Measurements from ENCODE around the gene MRM2.

DNA sequence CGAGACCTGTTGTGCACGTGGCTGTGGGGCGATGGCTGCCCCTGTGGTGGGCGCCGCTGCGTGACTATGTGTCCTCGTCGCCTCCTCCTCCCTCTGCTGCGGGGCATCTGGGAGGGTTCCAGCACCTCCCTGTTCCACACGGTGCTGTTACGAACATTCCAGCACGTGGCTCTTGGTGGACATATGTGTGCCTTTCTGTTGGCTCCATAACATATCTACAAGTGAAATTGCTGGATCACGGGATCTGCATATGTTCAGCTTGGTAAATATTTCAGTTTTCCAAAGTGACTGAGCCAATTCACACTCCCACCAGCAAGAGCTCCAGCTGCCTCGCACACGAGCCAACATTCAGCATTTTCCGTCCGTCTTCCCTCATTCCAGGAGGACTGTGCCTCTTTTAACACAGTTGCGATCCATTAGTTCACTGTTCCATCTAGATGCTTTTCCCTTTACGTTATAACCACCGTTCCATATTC is 47.1 kb upstream of the MRM2 start:
- TF ChIP-seq, protein P1, sequence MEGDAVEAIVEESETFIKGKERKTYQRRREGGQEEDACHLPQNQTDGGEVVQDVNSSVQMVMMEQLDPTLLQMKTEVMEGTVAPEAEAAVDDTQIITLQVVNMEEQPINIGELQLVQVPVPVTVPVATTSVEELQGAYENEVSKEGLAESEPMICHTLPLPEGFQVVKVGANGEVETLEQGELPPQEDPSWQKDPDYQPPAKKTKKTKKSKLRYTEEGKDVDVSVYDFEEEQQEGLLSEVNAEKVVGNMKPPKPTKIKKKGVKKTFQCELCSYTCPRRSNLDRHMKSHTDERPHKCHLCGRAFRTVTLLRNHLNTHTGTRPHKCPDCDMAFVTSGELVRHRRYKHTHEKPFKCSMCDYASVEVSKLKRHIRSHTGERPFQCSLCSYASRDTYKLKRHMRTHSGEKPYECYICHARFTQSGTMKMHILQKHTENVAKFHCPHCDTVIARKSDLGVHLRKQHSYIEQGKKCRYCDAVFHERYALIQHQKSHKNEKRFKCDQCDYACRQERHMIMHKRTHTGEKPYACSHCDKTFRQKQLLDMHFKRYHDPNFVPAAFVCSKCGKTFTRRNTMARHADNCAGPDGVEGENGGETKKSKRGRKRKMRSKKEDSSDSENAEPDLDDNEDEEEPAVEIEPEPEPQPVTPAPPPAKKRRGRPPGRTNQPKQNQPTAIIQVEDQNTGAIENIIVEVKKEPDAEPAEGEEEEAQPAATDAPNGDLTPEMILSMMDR (IDR thresholded peaks at IDR 0.05) = no peak
- no peak for TF ChIP-seq POLR2A (IDR thresholded peaks at IDR 0.05)
- TF ChIP-seq POLR2AphosphoS5 (IDR thresholded peaks at IDR 0.05) = no peak
- no peak for TF ChIP-seq EP300 (IDR thresholded peaks at IDR 0.05)

Measured in stomach (tissue), 4 donors.